DOHH2 (cell line): ENCODE results near the gene CALHM1.

Source experiments
- H3F3A ChIP-seq: fragments of 200-600 bp; sonication (generic), shearing (Covaris generic); 2 replicates; pipeline ENCODE4 v1.6.0; 2016; ENCODE audit warnings: antibody characterized with exemption, mild to moderate bottlenecking; ENCODE audit not compliant: control insufficient read depth, insufficient read depth
- H3K27ac ChIP-seq: fragments of 200-600 bp; sonication (generic); 2 replicates; pipeline ENCODE4 v1.5.1; 2014; ENCODE audit warnings: low read depth, mild to moderate bottlenecking, low read length, moderate library complexity
- H3K27me3 ChIP-seq: fragments of 200-600 bp; sonication (generic); 2 replicates; pipeline ENCODE4 v1.6.1; 2014; ENCODE audit warnings: mild to moderate bottlenecking, low read length, mixed read lengths; ENCODE audit not compliant: control insufficient read depth
- H3K36me3 ChIP-seq: fragments of 200-600 bp; sonication (generic); 2 replicates; pipeline ENCODE4 v1.6.1; 2014; ENCODE audit warnings: mild to moderate bottlenecking, low read length, moderate library complexity, mixed read lengths; ENCODE audit not compliant: control insufficient read depth
- H3K4me1 ChIP-seq: fragments of 200-600 bp; sonication (generic); 2 replicates; pipeline ENCODE4 v1.6.1; 2014; ENCODE audit warnings: mild to moderate bottlenecking, low read length, mixed read lengths; ENCODE audit not compliant: control insufficient read depth
- H3K4me2 ChIP-seq: fragments of 200-600 bp; sonication (generic); 2 replicates; pipeline ENCODE4 v1.6.0; 2014; ENCODE audit warnings: mild to moderate bottlenecking, low read length, moderate library complexity
- H3K4me3 ChIP-seq: fragments of 200-600 bp; sonication (generic); 2 replicates; pipeline ENCODE4 v1.5.1; 2014; ENCODE audit warnings: mild to moderate bottlenecking, low read length, mixed read lengths
- H3K79me2 ChIP-seq: fragments of 200-600 bp; sonication (generic); 2 replicates; pipeline ENCODE4 v1.6.1; 2014; ENCODE audit warnings: mild to moderate bottlenecking, low read length, mixed read lengths; ENCODE audit not compliant: control insufficient read depth
- H3K9me2 ChIP-seq: fragments of 200-600 bp; sonication (generic); replicated peaks from 2 replicates; pipeline ENCODE4 v1.6.1; 2014; ENCODE audit warnings: mild to moderate bottlenecking, low read length, mixed read lengths; ENCODE audit not compliant: control insufficient read depth
- H3K9me3 ChIP-seq: fragments of 200-600 bp; sonication (generic); 2 replicates; pipeline ENCODE4 v1.6.1; 2014; ENCODE audit warnings: antibody characterized with exemption, low read length, mixed read lengths; ENCODE audit not compliant: control insufficient read depth, insufficient read depth
- H4K20me1 ChIP-seq: fragments of 200-600 bp; sonication (generic); 2 replicates; pipeline ENCODE4 v1.6.0; 2014; ENCODE audit warnings: low read depth, mild to moderate bottlenecking, antibody characterized with exemption, low read length, moderate library complexity; ENCODE audit not compliant: control insufficient read depth, insufficient read depth
- EZH2phosphoT487 ChIP-seq: fragments of 200-600 bp; sonication (generic); IDR thresholded peaks from 2 replicates; pipeline ENCODE4 v1.6.1; 2017; ENCODE audit warnings: borderline replicate concordance, mild to moderate bottlenecking, antibody characterized with exemption, low read length, moderate library complexity, mixed read lengths
- TF ChIP-seq, protein P1 (sequence below): fragments of 200-600 bp; sonication (generic); IDR thresholded peaks from one replicate; pipeline ENCODE4 v1.5.1; 2014; ENCODE audit warnings: antibody characterized with exemption, mild to moderate bottlenecking, low read depth, low read length; ENCODE audit not compliant: poor library complexity, severe bottlenecking

CALHM1 gene

GRCh38 chr10:103449208-103450144 lies 9.2 kb downstream of the CALHM1 start:
- Histone ChIP-seq H3K4me1 (peaks cover 12% of the 10 kb centered on the region; the same call in 1 of the 2 replicates), H3K9me3 (no peaks in the 10 kb centered on the region), H3K9me2 (no peaks in the 10 kb centered on the region), H3K27me3 (no peaks in the 10 kb centered on the region), H3K4me3 (no peak overlapping the region), H3K4me2 (no peak overlapping the region), H3K79me2 (no peaks in the 10 kb centered on the region), H3K27ac (no peak overlapping the region), H3F3A (peaks cover 6% of the 10 kb centered on the region; the same call in 1 of the 2 replicates), H4K20me1 (no peaks in the 10 kb centered on the region), H3K36me3 (peaks cover 50% of the 10 kb centered on the region)
- no peak for TF ChIP-seq EZH2phosphoT487
- TF ChIP-seq, protein P1, sequence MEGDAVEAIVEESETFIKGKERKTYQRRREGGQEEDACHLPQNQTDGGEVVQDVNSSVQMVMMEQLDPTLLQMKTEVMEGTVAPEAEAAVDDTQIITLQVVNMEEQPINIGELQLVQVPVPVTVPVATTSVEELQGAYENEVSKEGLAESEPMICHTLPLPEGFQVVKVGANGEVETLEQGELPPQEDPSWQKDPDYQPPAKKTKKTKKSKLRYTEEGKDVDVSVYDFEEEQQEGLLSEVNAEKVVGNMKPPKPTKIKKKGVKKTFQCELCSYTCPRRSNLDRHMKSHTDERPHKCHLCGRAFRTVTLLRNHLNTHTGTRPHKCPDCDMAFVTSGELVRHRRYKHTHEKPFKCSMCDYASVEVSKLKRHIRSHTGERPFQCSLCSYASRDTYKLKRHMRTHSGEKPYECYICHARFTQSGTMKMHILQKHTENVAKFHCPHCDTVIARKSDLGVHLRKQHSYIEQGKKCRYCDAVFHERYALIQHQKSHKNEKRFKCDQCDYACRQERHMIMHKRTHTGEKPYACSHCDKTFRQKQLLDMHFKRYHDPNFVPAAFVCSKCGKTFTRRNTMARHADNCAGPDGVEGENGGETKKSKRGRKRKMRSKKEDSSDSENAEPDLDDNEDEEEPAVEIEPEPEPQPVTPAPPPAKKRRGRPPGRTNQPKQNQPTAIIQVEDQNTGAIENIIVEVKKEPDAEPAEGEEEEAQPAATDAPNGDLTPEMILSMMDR: no peak

GRCh38 chr10:103448746-103449145 lies 10.0 kb downstream of the CALHM1 start:
- Histone ChIP-seq H3K4me1 (peaks cover 12% of the 10 kb centered on the region; the same call in 1 of the 2 replicates), H3K27ac (no peak overlapping the region), H3K4me3 (no peak overlapping the region), H3K4me2 (no peak overlapping the region), H3K9me3 (no peaks in the 10 kb centered on the region), H4K20me1 (no peaks in the 10 kb centered on the region), H3K27me3 (no peaks in the 10 kb centered on the region), H3F3A (peaks cover 3% of the 10 kb centered on the region; the same call in 1 of the 2 replicates), H3K36me3 (peaks cover 58% of the 10 kb centered on the region), H3K79me2 (no peaks in the 10 kb centered on the region), H3K9me2 (no peaks in the 10 kb centered on the region)
- TF ChIP-seq EZH2phosphoT487: no peak
- TF ChIP-seq, protein P1: no peak

GRCh38 chr10:103447187-103447586 lies 11.5 kb downstream of the CALHM1 start:
- TF ChIP-seq, protein P1: no peak
- TF ChIP-seq EZH2phosphoT487: no peak
- Histone ChIP-seq H3K9me3 (no peaks in the 10 kb centered on the region), H3K79me2 (no peaks in the 10 kb centered on the region), H3K9me2 (no peaks in the 10 kb centered on the region), H3F3A (no peaks in the 10 kb centered on the region), H3K27me3 (no peaks in the 10 kb centered on the region), H3K4me2 (no peak overlapping the region), H4K20me1 (no peaks in the 10 kb centered on the region), H3K27ac (no peak overlapping the region), H3K4me1 (peaks cover 7% of the 10 kb centered on the region; the same call in 1 of the 2 replicates), H3K4me3 (no peak overlapping the region), H3K36me3 (peaks cover 73% of the 10 kb centered on the region)
